ENCODE measurements around the gene OGA. TPM values are rescaled to one million over a fixed set of nuclear protein-coding genes. Genes with fewer than 3 reads are reported as not detected.

OGA gene
- total and polyA plus RNA-seq, 2 donors (not counting 3 experiments of a cell fraction or from before 2014, with no cell fraction given), result 30.8 to 118 TPM

DNA sequence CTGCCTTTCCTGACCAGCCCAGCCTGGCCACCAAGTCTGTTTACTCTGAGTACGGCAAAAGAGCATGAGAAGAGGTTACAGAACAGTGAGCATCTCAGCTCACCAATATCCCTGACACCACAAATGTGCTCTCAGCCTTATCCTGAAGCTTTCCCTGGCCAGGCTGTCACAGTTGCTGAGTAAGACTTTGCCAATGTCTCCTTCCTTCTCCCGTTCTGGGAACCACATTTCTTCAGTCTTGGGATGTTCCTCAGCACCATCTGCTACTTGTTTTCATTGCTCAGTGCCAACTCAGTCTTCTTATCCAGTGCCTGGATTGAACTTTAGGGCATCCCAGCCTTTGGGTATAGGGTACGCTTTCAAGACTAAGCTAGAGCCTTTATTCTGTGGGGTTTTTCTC, 32.5 kb upstream of the OGA start:
- FAIRE-seq (no peak), DNase-seq (ENCODE audit: low read depth, low spot score) (no peak)
- H3K4me2 ChIP-seq (ENCODE audit: insufficient read depth, low read length), result no peak overlapping the region
- no peaks in the 10 kb centered on the region for H3K36me3 ChIP-seq (ENCODE audit: control insufficient read depth in 2 of 2, extremely low read depth in 1 of 2, insufficient read depth in 2 of 2, low read length in 2 of 2)
- H3K4me1 ChIP-seq (ENCODE audit: control insufficient read depth, extremely low read depth, insufficient read depth, low read length), result peaks cover 26% of the 10 kb centered on the region
- POLR2A ChIA-PET, result no interaction called here
- no peaks in the 10 kb centered on the region for H4K20me1 ChIP-seq (replicated peaks; ENCODE audit: control insufficient read depth, extremely low read depth, insufficient read depth, low read length)
- no peak overlapping the region for H3K27ac ChIP-seq (ENCODE audit: insufficient read depth, low read depth, low read length)
- H3K9me3 ChIP-seq (replicated peaks; ENCODE audit: control insufficient read depth, insufficient read depth, low read length), result no peaks in the 10 kb centered on the region
- TF ChIP-seq MYC (IDR thresholded peaks at IDR 0.05; ENCODE audit: low read depth, low read length) (no peak), JUN (IDR thresholded peaks at IDR 0.05; ENCODE audit: borderline replicate concordance, insufficient read depth, insufficient read length, low read depth) (no peak), FOS (IDR thresholded peaks at IDR 0.05; ENCODE audit: borderline replicate concordance, insufficient read depth, low read length) (no peak), POLR2AphosphoS5 (IDR thresholded peaks at IDR 0.05; ENCODE audit: insufficient read depth, low read depth, low read length) (no peak), EZH2 (IDR thresholded peaks at IDR 0.05; ENCODE audit: borderline replicate concordance, low read depth, low read length, severe bottlenecking) (no peak), GATA2 (IDR thresholded peaks at IDR 0.05; ENCODE audit: insufficient read depth, insufficient read length, low read depth, low read length) (no peak), POLR2A (IDR thresholded peaks at IDR 0.05; ENCODE audit: low read depth, low read length) (no peak)
- TF ChIP-seq, protein P1, sequence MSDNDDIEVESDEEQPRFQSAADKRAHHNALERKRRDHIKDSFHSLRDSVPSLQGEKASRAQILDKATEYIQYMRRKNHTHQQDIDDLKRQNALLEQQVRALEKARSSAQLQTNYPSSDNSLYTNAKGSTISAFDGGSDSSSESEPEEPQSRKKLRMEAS (IDR thresholded peaks at IDR 0.05; ENCODE audit: insufficient read depth, insufficient read length), result no peak
- TF ChIP-seq, protein P2, sequence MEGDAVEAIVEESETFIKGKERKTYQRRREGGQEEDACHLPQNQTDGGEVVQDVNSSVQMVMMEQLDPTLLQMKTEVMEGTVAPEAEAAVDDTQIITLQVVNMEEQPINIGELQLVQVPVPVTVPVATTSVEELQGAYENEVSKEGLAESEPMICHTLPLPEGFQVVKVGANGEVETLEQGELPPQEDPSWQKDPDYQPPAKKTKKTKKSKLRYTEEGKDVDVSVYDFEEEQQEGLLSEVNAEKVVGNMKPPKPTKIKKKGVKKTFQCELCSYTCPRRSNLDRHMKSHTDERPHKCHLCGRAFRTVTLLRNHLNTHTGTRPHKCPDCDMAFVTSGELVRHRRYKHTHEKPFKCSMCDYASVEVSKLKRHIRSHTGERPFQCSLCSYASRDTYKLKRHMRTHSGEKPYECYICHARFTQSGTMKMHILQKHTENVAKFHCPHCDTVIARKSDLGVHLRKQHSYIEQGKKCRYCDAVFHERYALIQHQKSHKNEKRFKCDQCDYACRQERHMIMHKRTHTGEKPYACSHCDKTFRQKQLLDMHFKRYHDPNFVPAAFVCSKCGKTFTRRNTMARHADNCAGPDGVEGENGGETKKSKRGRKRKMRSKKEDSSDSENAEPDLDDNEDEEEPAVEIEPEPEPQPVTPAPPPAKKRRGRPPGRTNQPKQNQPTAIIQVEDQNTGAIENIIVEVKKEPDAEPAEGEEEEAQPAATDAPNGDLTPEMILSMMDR (IDR thresholded peaks at IDR 0.05; ENCODE audit: extremely low read depth in 1 of 2, insufficient read depth in 1 of 2, low read depth in 1 of 2, low read length in 2 of 2), result no peak
- no peak overlapping the region for H3K4me3 ChIP-seq (replicated peaks in 1 of 3; ENCODE audit: insufficient read depth in 1 of 3, low read depth in 1 of 3, low read length in 3 of 3)
- H2AFZ ChIP-seq (ENCODE audit: low read depth, low read length), result no peak overlapping the region
- CTCF ChIA-PET, result interaction anchor here (1.9 to 2.7 kb wide), 2 partner anchors 10 to 159 kb away, joined by 7 to 27 read pairs; no protein-coding TSS in a partner anchor
- intact Hi-C loops (cut with micrococcal nuclease), result no loop called here
- dilution Hi-C loops (cut with MboI; ENCODE audit: extremely low pct_ligation_motif_present, low sequenced_read_pairs), result no loop called here
- H3K9me1 ChIP-seq (replicated peaks; ENCODE audit: control insufficient read depth, extremely low read depth, insufficient read depth, low read length), result no peaks in the 10 kb centered on the region
- no peaks in the 10 kb centered on the region for H3K27me3 ChIP-seq (ENCODE audit: control insufficient read depth in 2 of 2, insufficient read depth in 2 of 2, low read length in 2 of 2)
- H3K79me2 ChIP-seq (ENCODE audit: control insufficient read depth, insufficient read depth, low read length), result no peaks in the 10 kb centered on the region
- H3K9ac ChIP-seq (replicated peaks; ENCODE audit: extremely low read depth, insufficient read depth, low read length), result no peak overlapping the region
- BruUV-seq (replicated peaks), result no TSS peak
